ENCODE results near the gene SYT9.
"Not testable (repeated sequence)": the region's sequence is repeated elsewhere in the genome, so short reads cannot be mapped to it uniquely, and the experiment has no call there.

SYT9 gene

GRCh38 chr11:7501894-7502293 lies 250.2 kb downstream of the SYT9 start:
- DNase-seq (ENCODE audit: low read depth): no peak

GRCh38 chr11:7506243-7506642 lies 254.5 kb downstream of the SYT9 start:
- no peak for DNase-seq (ENCODE audit: low read depth)

GRCh38 chr11:7508087-7508486 lies 256.4 kb downstream of the SYT9 start:
- DNase-seq (ENCODE audit: low read depth): no peak

GRCh38 chr11:7509966-7510365 lies 258.3 kb downstream of the SYT9 start:
- no peak for DNase-seq (ENCODE audit: low read depth)

GRCh38 chr11:7511401-7511800 lies 259.7 kb downstream of the SYT9 start:
- no peak for DNase-seq (ENCODE audit: low read depth)

GRCh38 chr11:7512525-7513233 lies 261.0 kb downstream of the SYT9 start:
- DNase-seq (ENCODE audit: low read depth): no peak

- DNase-seq (ENCODE audit: low read depth): peak; percentile 77
These were observed 261.8 kb downstream of the SYT9 start, which contains the start of gene PPFIBP2 for GRCh38 chr11:7513234-7514098. Gene PPFIBP2 (plus strand): TSS chr11:7513999. CDS start chr11:7549476, 35,477 bp downstream.

GRCh38 chr11:7514099-7514591 lies 262.4 kb downstream of the SYT9 start:
- DNase-seq (ENCODE audit: low read depth): no peak

- no peak for DNase-seq (ENCODE audit: low read depth)
These were observed 263.8 kb downstream of the SYT9 start for GRCh38 chr11:7515447-7515886.

- DNase-seq (ENCODE audit: low read depth): no peak
These were observed 264.8 kb downstream of the SYT9 start for GRCh38 chr11:7516475-7516874.

- DNase-seq (ENCODE audit: low read depth): not testable (repeated sequence)
These were observed 266.0 kb downstream of the SYT9 start for GRCh38 chr11:7517743-7518142.
